Tibial artery (tissue), 4 donors: ENCODE measurements around the gene PMEPA1.
A peak's percentile ranks its signal among the peaks of the same experiment; 100 is the strongest.
"Not testable (repeated sequence)": the region's sequence is repeated elsewhere in the genome, so short reads cannot be mapped to it uniquely, and the experiment has no call there.

Experiments used
- DNase-seq, 2 donors: peaks; one replicate each; pipeline ENCODE4 v3.0.0-alpha.2; 2019
- H3K27ac ChIP-seq, 2 donors: fragments of 200-600 bp; sonication (generic) in 1 of 2; 1 replicate in 1 of 2; 2 replicates in 1 of 2; pipeline ENCODE4 v1.5.1; 2018 to 2019; ENCODE audit warnings: mild to moderate bottlenecking in 1 of 2
- H3K27me3 ChIP-seq, 2 donors: fragments of 200-600 bp; sonication (generic) in 1 of 2; one replicate each; pipeline versions ENCODE4 v1.5.1 to v1.6.0; 2016 to 2019
- H3K36me3 ChIP-seq, 3 donors: fragments of 200-600 bp; sonication (generic) in 2 of 3; one replicate each; pipeline ENCODE4 v1.5.1; 2016 to 2019; ENCODE audit warnings: mild to moderate bottlenecking in 2 of 3
- H3K4me1 ChIP-seq, 4 donors: fragments of 200-600 bp; sonication (generic) in 2 of 4; 1 replicate in 3 of 4; 2 replicates in 1 of 4; pipeline ENCODE4 v1.5.1; 2016 to 2019
- H3K4me3 ChIP-seq, 2 donors: fragments of 200-600 bp; sonication (generic) in 1 of 2; 1 replicate in 1 of 2; 2 replicates in 1 of 2; pipeline ENCODE4 v1.5.1; 2018 to 2019; ENCODE audit warnings: mild to moderate bottlenecking in 2 of 2
- H3K9me3 ChIP-seq, 3 donors: fragments of 200-600 bp; sonication (generic) in 1 of 3; one replicate each; pipeline ENCODE4 v1.5.1; 2016 to 2019
- intact Hi-C: fragments of 100-400 bp; cut with DNase I; formaldehyde crosslinking; loops from one replicate; pipeline ENCODE4 v1.15.0; 2023; ENCODE audit warnings: low total_unique reads
- TF ChIP-seq, protein P1 (sequence below), 2 experiments: fragments of 200-600 bp in 1 of 2; fragments of 450-650 bp in 1 of 2; IDR thresholded peaks; one replicate each; pipeline ENCODE4 v1.5.1; 2017 to 2019; ENCODE audit warnings: antibody characterized with exemption in 2 of 2, mild to moderate bottlenecking in 1 of 2, moderate library complexity in 1 of 2

PMEPA1 gene

DNA sequence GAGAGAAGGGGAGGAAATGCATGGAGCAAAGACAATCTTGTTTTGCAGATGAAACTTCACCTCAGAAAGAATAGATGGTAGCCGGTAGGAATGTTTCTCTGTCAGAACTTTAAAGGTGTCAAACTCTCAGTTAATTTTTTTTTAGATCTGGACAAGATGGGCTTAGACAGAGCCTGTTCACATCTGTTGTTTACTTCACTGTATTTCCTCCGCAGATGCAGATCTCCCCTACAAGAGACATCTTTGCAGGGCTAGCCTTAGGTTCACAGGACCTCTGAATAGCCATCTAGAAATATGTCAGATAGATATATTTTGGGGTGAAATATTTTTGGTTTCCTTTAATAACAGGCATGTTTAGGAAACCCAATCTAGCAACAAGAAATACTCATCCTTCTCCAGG is 77.5 kb downstream of the PMEPA1 start:
- Histone ChIP-seq H3K36me3 (no peaks in the 10 kb centered on the region), H3K4me3 (no peak overlapping the region), H3K27ac (no peak overlapping the region), H3K27me3 (no peaks in the 10 kb centered on the region), H3K9me3 (peaks cover 0 to 5% (median 5%) of the 10 kb centered on the region in 3 donors), H3K4me1 (peaks cover 0 to 12% (median 2%) of the 10 kb centered on the region in 4 donors)
- TF ChIP-seq, protein P1, sequence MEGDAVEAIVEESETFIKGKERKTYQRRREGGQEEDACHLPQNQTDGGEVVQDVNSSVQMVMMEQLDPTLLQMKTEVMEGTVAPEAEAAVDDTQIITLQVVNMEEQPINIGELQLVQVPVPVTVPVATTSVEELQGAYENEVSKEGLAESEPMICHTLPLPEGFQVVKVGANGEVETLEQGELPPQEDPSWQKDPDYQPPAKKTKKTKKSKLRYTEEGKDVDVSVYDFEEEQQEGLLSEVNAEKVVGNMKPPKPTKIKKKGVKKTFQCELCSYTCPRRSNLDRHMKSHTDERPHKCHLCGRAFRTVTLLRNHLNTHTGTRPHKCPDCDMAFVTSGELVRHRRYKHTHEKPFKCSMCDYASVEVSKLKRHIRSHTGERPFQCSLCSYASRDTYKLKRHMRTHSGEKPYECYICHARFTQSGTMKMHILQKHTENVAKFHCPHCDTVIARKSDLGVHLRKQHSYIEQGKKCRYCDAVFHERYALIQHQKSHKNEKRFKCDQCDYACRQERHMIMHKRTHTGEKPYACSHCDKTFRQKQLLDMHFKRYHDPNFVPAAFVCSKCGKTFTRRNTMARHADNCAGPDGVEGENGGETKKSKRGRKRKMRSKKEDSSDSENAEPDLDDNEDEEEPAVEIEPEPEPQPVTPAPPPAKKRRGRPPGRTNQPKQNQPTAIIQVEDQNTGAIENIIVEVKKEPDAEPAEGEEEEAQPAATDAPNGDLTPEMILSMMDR (IDR thresholded peaks at IDR 0.05): no peak
- no peak for DNase-seq
- intact Hi-C loops: no loop called here

DNA sequence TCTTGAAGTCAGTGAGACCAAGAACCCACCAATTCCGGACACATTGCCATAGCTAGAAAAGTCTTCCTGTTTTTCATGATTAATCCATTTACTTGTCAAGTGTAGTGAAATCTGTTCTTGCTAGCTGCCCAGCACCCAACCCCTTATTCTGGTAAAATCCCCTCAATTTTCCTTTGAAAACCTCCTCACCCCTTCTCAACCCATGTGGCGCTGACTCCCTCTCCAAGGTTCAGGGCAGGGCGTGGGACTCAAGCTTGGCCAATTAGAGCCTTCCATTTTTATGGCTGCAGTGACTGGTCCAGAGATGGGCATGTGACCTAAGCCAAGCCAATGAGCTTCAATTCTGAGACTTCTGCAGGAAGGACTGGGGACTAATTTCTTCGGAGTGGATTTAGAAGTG is 79.8 kb downstream of the PMEPA1 start:
- Histone ChIP-seq H3K4me3 (peak overlapping the region in 1 of 2 donors; percentile 20), H3K36me3 (no peaks in the 10 kb centered on the region), H3K9me3 (no peaks in the 10 kb centered on the region), H3K27ac (no peak overlapping the region), H3K27me3 (no peaks in the 10 kb centered on the region), H3K4me1 (peaks cover 0 to 12% (median 2%) of the 10 kb centered on the region in 4 donors)
- DNase-seq: no peak
- TF ChIP-seq, protein P1 (IDR thresholded peaks at IDR 0.05): no peak
- intact Hi-C loops: no loop called here

DNA sequence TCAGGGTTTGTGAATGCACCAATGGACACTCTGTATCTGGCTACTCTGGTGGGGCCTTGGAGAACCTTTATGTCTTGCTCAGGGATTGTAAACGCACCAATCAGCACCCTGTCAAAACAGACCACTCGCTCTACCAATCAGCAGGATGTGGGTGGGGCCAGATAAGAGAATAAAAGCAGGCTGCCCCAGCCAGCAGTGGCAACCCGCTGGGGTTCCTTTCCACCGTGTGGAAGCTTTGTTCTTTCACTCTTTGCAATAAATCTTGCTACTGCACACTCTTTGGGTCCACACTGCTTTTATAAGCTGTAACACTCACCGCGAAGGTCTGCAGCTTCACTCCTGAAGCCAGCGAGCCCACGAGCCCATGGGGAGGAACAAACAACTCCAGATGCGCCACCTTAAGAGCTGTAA is 80.3 kb downstream of the PMEPA1 start:
- Histone ChIP-seq H3K4me1 (peaks cover 0 to 12% (median 2%) of the 10 kb centered on the region in 4 donors), H3K4me3 (peak overlapping the region; percentile 15 to 20)
- DNase-seq, H3K9me3 ChIP-seq, H3K27ac ChIP-seq, H3K27me3 ChIP-seq, intact Hi-C loops, H3K36me3 ChIP-seq: not testable (repeated sequence)

DNA sequence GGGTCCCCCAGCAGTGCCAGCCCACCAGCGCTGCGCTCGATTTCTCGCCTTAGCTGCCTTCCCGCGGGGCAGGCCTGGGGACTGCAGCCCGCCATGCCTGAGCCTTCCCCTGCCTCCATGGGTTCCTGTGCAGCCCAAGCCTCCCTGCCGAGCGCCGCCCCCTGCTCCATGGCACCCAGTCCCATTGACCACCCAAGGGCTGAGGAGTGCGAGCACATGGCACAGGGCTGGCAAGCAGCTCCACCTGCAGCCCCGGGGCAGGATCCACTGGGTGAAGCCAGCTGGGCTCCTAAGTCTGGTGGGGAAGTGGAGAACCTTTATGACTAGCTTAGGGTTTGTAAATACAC is 80.9 kb downstream of the PMEPA1 start:
- H3K9me3 ChIP-seq, H3K4me3 ChIP-seq, DNase-seq, H3K27me3 ChIP-seq, H3K36me3 ChIP-seq, H3K27ac ChIP-seq, intact Hi-C loops: not testable (repeated sequence)
- H3K4me1 ChIP-seq: peaks cover 0 to 12% (median 2%) of the 10 kb centered on the region in 4 donors

DNA sequence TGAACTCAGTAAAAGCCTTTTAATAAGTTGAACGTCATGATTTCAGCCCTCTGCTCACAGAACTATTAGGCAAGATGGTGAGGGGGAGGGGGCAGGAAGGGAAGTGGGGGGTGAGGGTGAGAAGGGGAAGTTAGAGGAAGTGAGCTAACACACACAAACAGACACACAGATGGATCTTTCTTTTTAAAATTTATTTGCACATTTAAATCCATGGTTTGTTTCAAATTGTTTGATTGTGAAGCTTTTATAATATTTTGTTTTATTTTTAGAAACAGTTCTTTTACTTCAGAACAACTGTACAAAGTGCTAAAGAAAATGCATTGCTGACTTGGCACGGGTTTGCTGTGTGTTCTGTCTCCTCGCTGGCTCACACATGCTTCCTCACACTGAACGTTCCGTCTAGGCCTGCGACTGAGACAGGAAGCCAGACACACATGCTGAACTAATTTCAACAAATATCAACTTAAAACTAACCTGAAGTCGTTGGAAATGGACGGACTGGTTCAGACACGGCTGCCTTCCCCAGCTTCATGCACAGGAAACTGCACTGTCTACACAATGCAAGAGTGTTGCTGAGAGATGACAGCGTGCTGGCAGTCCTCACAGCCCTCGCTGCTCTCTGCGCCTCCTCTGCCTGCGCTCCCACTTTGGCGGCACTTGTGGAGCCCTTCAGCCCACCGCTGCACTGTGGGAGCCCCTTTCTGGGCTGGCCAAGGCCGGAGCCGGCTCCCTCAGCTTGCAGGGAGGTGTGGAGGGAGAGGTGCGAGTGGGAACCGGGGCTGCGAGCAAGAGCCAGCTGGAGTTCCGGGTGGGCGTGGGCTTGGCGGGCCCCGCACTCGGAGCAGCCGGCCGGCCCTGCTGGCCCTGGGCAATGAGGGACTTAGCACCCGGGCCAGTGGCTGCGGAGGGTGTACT is 81.5 kb downstream of the PMEPA1 start:
- TF ChIP-seq, protein P1 (IDR thresholded peaks at IDR 0.05): no peak
- H3K27me3 ChIP-seq: no peaks in the 10 kb centered on the region
- peak overlapping the region; percentile 34 to 45 for H3K27ac ChIP-seq
- DNase-seq: peak in 1 of 2 donors; percentile 68
- intact Hi-C loops: no loop called here
- no peak overlapping the region for H3K4me3 ChIP-seq
- peaks cover 0 to 12% (median 2%) of the 10 kb centered on the region in 4 donors for H3K4me1 ChIP-seq
- no peaks in the 10 kb centered on the region for H3K36me3 ChIP-seq
- peaks cover 0 to 6% (median 0%) of the 10 kb centered on the region in 3 donors for H3K9me3 ChIP-seq

DNA sequence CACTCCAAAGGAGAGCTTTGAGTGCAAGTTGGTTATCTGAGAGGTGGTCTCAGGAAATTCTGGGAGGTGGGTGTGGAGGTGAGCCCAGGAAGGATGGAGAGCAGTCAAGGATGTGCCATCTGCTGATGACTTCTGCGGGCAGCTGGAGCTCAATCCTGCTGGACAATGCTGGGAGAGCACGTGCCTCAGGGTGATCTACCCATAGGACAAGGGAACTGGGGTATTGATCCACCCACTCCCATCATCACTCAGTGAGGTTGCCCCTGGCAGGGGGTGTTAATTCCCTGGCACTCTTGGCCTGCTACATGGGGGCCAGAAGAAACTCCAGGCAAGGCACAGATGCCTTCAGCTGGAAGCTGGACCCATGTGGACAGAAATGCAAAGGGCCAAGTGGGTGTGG is 82.5 kb downstream of the PMEPA1 start:
- Histone ChIP-seq H3K27ac (peak overlapping the region; percentile 34 to 45), H3K36me3 (no peaks in the 10 kb centered on the region), H3K27me3 (peaks cover 0 to under 1% of the 10 kb centered on the region in 2 donors), H3K4me3 (no peak overlapping the region), H3K4me1 (peaks cover 0 to 12% (median 2%) of the 10 kb centered on the region in 4 donors), H3K9me3 (peaks cover 0 to 6% (median 0%) of the 10 kb centered on the region in 3 donors)
- intact Hi-C loops: no loop called here
- TF ChIP-seq, protein P1 (IDR thresholded peaks at IDR 0.05): no peak
- DNase-seq: no peak
